Suprapubic skin (tissue), 4 donors: ENCODE measurements around the gene IMPA2. TPM values are rescaled to one million over a fixed set of nuclear protein-coding genes. Genes with fewer than 3 reads are reported as not detected.

Experiments used
- DNase-seq, 2 donors: peaks; one replicate each; pipeline ENCODE4 v3.0.0-alpha.2; 2019; ENCODE audit warnings: low spot score in 2 of 2
- H3K27ac ChIP-seq: fragments of 200-600 bp; sonication (generic); one replicate; pipeline ENCODE4 v1.5.1; 2019
- H3K27me3 ChIP-seq: fragments of 200-600 bp; sonication (generic); one replicate; pipeline ENCODE4 v1.5.1; 2019
- H3K36me3 ChIP-seq: fragments of 200-600 bp; sonication (generic); one replicate; pipeline ENCODE4 v1.5.1; 2019
- H3K4me1 ChIP-seq: fragments of 200-600 bp; sonication (generic); one replicate; pipeline ENCODE4 v1.5.1; 2019
- H3K4me3 ChIP-seq: fragments of 200-600 bp; sonication (generic); one replicate; pipeline ENCODE4 v1.5.1; 2019; ENCODE audit warnings: mild to moderate bottlenecking
- H3K9me3 ChIP-seq: fragments of 200-600 bp; sonication (generic); one replicate; pipeline ENCODE4 v1.5.1; 2019
- CTCF ChIP-seq, 2 donors: fragments of 200-600 bp in 1 of 2; fragments of 450-650 bp in 1 of 2; sonication (generic) in 1 of 2; IDR thresholded peaks; one replicate each; pipeline ENCODE4 v1.5.1; 2016 to 2019; ENCODE audit warnings: antibody characterized with exemption in 2 of 2, mild to moderate bottlenecking in 1 of 2, moderate library complexity in 1 of 2
- EP300 ChIP-seq: sonication (generic); formaldehyde crosslinking; IDR thresholded peaks from one replicate; pipeline ENCODE4 v1.6.1; 2017; ENCODE audit warnings: antibody characterized with exemption
- POLR2A ChIP-seq, 2 donors: fragments of 450-650 bp; IDR thresholded peaks; one replicate each; pipeline ENCODE4 v1.6.1; 2017; ENCODE audit warnings: antibody characterized with exemption in 2 of 2, mild to moderate bottlenecking in 2 of 2, moderate library complexity in 2 of 2
- POLR2AphosphoS5 ChIP-seq, 3 donors: sonication (generic); formaldehyde crosslinking; IDR thresholded peaks; one replicate each; pipeline ENCODE4 v1.6.1; 2017; ENCODE audit warnings: antibody characterized with exemption in 3 of 3
- WGBS: methylation state at CpG from one replicate; pipeline ENCODE4 v1.1.5; 2018; 5-methylcytosine and 5-hydroxymethylcytosine counted together
- total RNA-seq, 4 donors: library from RNA; depleted of rRNA; stranded (reverse); fragments of >200 nt; gene quantifications; one replicate each; pipeline ENCODE4 v1.1.0, GENCODE V29; 2016

The IMPA2 gene
- total RNA-seq, 4 donors from 2014 or later, result 234 to 396 (median 363) TPM

GRCh38 chr18:12018861-12019260 is 37.6 kb downstream of the IMPA2 start:
- Histone ChIP-seq H3K4me1 (peaks cover 42% of the 10 kb centered on the region), H3K36me3 (peaks cover 20% of the 10 kb centered on the region), H3K27ac (no peak overlapping the region), H3K4me3 (no peak overlapping the region), H3K27me3 (no peaks in the 10 kb centered on the region), H3K9me3 (no peaks in the 10 kb centered on the region)
- no peak for DNase-seq
- WGBS, result 93% methylated on average over 7 of the region's 7 CpGs
- no peak for TF ChIP-seq POLR2A (IDR thresholded peaks at IDR 0.05)
- no peak for TF ChIP-seq EP300
- TF ChIP-seq POLR2AphosphoS5 (IDR thresholded peaks at IDR 0.05), result no peak
- TF ChIP-seq CTCF (IDR thresholded peaks at IDR 0.05), result no peak

GRCh38 chr18:12021077-12021476 is 39.8 kb downstream of the IMPA2 start:
- H3K9me3 ChIP-seq, result no peaks in the 10 kb centered on the region
- TF ChIP-seq POLR2AphosphoS5 (IDR thresholded peaks at IDR 0.05) (no peak), POLR2A (IDR thresholded peaks at IDR 0.05) (no peak), CTCF (IDR thresholded peaks at IDR 0.05) (no peak), EP300 (no peak)
- peaks cover 30% of the 10 kb centered on the region for H3K4me1 ChIP-seq
- H3K4me3 ChIP-seq, result no peak overlapping the region
- DNase-seq, result peak in 1 of 2 donors; percentile 4
- H3K27me3 ChIP-seq, result no peaks in the 10 kb centered on the region
- 84% methylated on average over 2 of the region's 2 CpGs for WGBS
- H3K36me3 ChIP-seq, result peaks cover 20% of the 10 kb centered on the region
- peak overlapping the region; percentile 30 for H3K27ac ChIP-seq

- Histone ChIP-seq H3K4me1 (peaks cover 32% of the 10 kb centered on the region), H3K27me3 (no peaks in the 10 kb centered on the region), H3K27ac (peak overlapping the region; percentile 30), H3K36me3 (peaks cover 18% of the 10 kb centered on the region), H3K4me3 (no peak overlapping the region), H3K9me3 (no peaks in the 10 kb centered on the region)
- no peak for TF ChIP-seq POLR2A (IDR thresholded peaks at IDR 0.05)
- no peak for TF ChIP-seq CTCF (IDR thresholded peaks at IDR 0.05)
- no peak for TF ChIP-seq EP300
- TF ChIP-seq POLR2AphosphoS5 (IDR thresholded peaks at IDR 0.05), result no peak
- DNase-seq, result peak in 1 of 2 donors; percentile 41
- WGBS, result 66% methylated on average over 8 of the region's 8 CpGs
Measured at GRCh38 chr18:12021596-12021995, 40.3 kb downstream of the IMPA2 start.

GRCh38 chr18:12023375-12023774 is 42.1 kb downstream of the IMPA2 start:
- H3K36me3 ChIP-seq, result peaks cover 6% of the 10 kb centered on the region
- WGBS, result 50% methylated on average over 2 of the region's 3 CpGs
- H3K4me1 ChIP-seq, result peaks cover 50% of the 10 kb centered on the region

GRCh38 chr18:12026562-12026961 is 45.3 kb downstream of the IMPA2 start:
- 46% methylated on average over 5 of the region's 5 CpGs for WGBS
- H3K36me3 ChIP-seq, result peaks cover 7% of the 10 kb centered on the region
- TF ChIP-seq POLR2A (IDR thresholded peaks at IDR 0.05) (no peak), EP300 (no peak), CTCF (IDR thresholded peaks at IDR 0.05) (no peak), POLR2AphosphoS5 (IDR thresholded peaks at IDR 0.05) (no peak)

More at GRCh38 chr18:12023375-12023774, 42.1 kb downstream of the IMPA2 start:
- H3K4me3 ChIP-seq, result no peak overlapping the region
- H3K27ac ChIP-seq, result peak overlapping the region; percentile 55
- no peaks in the 10 kb centered on the region for H3K9me3 ChIP-seq
- TF ChIP-seq POLR2AphosphoS5 (IDR thresholded peaks at IDR 0.05) (no peak), EP300 (no peak), CTCF (IDR thresholded peaks at IDR 0.05) (no peak), POLR2A (IDR thresholded peaks at IDR 0.05) (no peak)
- DNase-seq, result peak in 1 of 2 donors; percentile 65
- no peaks in the 10 kb centered on the region for H3K27me3 ChIP-seq

More at GRCh38 chr18:12026562-12026961, 45.3 kb downstream of the IMPA2 start:
- DNase-seq, result peak; percentile 62 to 68
- no peak overlapping the region for H3K4me3 ChIP-seq
- H3K4me1 ChIP-seq, result peaks cover 71% of the 10 kb centered on the region
- H3K9me3 ChIP-seq, result no peaks in the 10 kb centered on the region
- H3K27ac ChIP-seq, result peak overlapping the region; percentile 86
- H3K27me3 ChIP-seq, result no peaks in the 10 kb centered on the region
